NCI-H748 treated with DMSO at 0.1 percent for 48 hours (cell line): ENCODE results near the gene DUSP1.

Experiments
- DNase-seq: peaks from one replicate; lab custom pipeline; 2025; lab: John Stamatoyannopoulos, UW

Gene DUSP1

DNA sequence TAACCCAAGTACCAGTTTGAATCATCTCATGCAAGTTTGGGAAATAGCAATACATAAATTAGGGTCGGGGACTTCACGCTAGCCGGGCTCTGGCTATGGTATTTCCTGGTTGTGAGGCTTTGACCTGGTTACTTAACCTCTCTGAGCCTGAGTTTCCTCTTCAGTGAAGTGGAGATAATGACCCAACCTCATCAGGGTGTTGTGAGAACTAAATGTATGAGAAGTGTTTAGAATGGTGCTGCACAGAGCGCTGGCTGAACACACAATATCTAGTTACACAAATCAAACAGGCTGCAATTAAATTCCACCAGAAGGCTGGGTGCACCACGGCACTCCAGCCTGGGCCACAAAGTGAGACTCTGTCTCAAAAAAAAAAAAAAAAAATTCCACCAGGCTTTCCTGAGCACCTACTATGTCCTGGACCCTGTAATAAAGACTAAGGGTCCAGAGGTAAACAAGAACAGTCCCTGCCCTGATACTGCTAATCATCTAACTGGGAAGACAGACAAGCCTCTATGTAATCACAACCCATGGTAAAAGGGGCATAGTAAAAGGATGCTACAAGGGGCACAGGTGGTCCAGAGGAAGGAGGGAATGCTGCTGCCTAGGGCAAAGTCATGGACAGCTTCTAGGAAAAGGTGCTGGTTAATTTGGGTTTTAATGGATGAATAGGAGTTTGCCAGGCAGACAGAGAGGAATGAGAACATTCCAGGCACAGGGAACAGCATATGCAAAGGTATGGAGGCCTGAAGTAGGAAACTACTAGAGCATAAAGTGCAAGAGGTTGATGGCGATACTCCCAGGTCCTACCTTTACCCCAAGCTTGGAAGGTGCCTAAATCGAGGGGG is 27.7 kb downstream of the DUSP1 start:
- DNase-seq: no peak

DNA sequence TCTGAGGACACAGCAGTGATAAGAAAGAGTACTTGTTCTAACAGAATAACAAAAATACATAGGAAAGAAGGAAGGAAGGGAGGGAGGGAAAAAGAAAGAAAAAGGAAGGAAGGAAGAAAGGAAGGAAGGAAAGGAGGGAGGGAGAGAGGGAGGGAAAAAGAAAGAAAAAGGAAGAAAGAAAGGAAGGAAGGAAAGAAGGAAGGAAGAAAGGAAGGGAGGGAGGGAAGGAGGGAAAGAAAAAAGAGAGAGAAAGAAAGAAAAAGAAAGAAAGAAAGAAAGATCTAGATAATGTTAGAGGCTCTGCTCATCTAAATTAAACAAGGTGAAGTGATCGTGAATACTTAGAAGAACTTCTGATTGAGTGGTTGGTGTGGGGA is 29.8 kb downstream of the DUSP1 start:
- DNase-seq: no peak

DNA sequence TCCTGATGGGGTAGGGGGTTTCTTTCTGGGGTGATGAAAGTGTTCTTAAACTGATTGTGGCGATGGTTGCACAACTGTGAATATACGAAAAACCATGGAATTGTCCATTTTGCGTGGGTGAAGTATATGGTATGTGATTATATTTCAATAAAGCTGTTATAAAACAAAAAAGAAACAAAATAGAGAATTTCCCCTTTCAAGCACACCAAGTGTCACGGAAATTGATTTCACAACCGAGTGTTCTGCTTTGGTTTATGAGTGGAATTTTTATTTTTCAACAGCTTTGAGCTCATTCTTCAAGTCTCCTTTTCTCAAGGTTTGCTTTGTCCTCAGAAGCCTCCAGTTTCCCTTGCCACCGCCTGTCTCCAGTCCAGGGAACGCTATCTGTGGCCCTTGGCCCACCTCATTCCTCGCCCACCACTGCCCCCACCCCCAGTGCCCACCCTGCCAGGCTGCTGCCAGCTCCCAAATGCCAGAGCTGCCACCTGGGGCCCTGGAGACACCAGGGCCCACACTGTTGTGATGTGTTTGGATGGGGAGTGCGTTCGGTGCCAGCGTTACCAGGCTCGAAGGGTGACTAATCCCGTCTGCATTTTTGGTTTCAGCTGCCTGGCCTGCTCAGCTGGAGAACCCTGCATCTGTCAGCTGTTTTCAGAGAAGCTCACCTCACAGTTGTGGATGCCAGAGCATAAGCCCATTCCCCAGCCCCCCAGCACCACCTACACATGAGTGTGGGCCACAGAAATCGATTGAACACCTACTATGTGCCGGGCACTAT is 30.4 kb downstream of the DUSP1 start:
- DNase-seq: no peak

DNA sequence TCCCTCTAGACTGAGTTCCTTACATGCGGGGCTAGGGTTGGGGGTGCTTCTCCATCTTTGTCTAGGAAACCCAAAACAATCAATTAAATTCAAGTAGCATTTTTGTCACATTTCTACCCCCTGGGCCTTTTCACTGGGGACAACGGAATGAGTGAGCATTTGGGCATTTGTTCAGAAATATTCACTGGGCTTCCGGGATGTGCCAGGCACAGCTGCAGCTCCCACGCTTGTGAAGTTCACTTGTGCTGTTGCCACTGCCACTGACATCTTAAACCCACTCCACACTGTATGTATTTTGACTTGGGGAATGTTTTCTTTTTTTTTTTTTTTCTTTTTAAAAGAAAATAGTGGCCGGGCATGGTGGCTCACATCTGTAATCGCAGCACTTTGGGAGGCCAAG is 31.6 kb downstream of the DUSP1 start:
- DNase-seq: no peak

DNA sequence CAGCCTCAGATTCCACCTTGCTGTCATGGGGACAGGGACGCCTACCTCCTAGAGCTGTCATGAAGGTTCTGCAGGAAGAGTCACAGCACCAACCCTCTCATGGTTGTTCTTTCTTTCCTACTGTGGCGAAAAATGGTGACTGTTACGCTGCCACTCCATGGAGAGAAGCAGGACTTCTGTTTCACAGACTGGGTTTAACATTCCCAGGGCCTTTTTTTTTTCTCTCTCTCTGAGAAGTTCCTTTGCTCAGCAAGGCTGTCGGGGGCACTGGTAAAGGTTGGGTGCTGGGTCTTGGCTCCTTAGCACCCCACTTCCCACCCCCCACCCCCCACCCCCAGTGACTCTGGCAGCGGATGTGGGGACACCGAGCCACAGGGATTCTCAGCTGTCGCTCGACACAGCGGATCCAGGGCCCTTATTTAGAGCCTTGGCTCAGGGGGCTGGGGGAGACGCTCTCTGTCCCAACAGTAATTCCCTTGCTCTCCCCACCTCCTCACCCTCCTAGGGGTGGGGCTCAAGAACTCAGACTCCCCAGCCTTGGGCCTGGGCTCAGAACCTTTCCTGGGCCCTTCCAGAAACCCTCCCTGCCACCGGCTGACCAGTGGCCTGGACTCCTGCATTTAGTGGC is 34.4 kb downstream of the DUSP1 start:
- no peak for DNase-seq

DNA sequence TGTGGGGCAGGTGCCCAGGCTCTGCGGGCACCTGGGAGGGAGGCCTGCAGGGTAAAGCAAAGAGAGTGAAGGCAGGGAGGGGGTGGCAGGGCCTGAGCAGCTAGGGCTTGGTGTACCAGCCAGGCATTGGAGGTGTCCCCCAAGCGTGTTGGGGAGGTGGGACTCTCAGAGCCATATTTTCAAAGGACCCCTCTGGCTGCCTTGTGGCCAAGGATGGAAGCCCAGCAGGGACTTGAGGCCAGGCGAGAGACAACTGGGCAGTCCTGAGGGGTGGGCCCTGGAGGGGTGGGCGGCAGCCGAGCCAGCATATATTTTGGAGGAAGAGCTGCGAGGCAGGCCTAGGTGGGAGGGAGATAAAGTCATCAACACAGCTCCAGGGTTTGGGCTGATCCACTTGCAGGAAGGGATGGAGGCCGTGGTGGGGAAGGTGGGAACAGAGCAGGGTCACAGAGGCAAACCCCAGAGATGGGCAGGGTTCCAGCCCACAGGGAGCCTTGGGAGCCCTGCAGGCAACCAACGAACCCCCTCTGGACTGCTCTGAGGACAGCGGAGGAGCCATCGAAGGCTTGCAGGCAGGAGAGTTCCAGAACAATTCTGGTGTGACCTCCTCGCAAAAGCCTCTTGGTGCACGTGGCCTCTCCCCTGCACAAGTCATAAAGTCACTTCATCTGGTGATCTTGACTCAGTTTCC is 35.7 kb downstream of the DUSP1 start:
- no peak for DNase-seq

DNA sequence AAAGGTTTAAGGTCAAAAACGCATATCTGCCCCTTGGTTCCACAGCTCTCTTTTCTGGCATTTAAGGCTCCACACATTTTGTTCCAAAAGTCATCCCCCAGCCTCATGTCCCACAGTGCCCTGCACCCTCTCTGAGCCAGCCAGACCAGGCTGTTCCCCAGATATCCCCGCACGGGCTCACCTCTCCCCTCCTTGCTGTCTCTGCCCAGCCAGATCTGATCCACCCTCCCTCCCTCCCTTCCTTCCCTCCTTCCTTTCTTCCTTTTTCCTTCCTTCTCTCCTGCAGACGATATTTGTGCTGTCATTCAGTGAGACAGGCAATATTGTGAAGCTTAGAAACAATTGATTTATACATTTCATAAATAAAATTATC is 37.0 kb downstream of the DUSP1 start:
- no peak for DNase-seq

DNA sequence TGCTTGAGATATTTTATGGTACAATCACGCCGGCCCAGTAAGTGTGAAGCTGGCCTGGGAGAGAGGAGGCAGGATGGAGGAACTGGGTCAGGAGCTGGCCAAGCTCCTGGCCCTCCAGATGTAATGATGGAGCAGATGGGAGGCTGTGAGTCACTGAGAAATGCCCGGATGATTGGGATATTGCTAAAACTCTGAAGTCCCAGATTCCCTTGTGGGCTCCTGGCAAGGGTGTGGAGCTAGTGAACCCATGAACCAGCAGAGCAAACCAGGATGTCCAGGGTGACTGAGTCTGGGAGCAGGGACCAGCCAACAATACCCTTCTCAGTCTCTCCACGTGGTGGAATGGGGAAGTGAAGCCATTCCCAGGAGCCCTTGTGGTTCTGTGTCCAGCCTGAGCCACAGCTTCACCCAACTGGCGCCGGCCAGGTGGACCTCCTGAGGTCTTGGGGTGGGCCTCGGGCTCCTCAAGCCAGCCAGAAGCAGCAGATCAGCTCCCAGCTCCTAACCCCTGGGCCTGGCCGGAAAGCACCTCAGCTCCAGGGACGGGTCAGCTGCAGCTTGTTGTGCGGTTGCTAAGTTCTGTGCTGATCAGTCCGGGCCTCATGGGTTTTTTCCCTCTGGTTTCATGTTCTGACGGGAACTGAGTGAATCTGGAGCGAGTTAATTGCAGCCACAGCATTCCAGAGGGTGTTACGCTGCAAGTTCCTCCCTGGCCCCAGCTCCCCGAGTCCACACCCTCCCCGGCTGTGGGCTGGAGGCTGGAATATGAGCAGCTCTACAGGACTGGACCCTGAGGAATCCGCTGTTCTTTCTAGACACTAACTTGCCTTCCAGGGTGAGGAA is 37.6 kb downstream of the DUSP1 start:
- no peak for DNase-seq

DNA sequence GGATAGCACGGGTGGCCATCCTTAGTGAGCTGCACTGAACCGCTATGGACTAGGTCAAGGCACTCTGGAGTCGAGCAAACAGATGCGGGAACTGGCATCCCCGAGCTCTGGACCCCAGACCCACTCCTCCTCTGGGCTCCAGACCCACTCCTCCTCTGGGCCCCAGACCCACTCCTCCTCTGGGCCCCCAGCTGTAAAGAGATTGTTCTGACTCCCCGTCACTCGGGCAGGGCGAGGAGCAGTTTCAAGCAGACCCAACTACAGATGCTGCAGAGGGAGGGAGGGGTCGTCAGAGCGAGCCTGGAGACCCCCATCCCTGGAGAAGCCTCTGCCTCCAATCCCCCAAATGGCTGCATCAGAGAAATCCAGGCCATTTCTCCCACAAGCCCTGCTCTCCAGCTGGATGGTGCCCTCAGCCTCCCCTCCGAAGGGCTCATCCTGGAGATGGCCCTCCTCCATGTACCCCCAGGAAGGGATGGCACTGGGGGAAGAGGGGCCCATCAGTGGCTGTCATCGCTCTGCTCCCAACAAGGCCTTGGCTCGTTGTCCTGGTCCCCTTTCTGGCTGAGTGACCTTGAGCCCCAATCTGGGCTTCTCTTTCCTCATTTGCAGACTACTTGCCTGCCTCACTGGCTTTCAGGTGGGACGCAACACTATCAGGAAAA is 38.7 kb downstream of the DUSP1 start:
- no peak for DNase-seq

DNA sequence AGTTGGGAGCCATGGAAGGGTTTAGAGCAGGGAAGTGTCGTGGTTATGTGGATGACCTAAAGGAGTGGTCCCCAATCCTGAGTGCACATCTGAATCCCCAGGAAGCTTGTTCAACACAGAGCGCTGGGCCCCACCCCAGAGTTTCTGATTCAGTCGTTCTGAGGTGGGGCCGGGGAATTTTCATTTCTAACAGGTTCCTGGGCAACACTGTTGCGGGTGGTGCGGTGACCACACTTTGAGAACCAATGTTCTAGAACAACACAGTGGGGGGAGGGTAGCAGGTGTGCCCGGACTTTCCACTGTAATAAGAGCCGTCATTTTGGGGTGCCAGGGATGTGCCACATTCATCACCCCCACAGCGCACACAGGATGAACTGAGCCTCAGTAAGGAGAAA is 39.3 kb downstream of the DUSP1 start:
- no peak for DNase-seq

DNA sequence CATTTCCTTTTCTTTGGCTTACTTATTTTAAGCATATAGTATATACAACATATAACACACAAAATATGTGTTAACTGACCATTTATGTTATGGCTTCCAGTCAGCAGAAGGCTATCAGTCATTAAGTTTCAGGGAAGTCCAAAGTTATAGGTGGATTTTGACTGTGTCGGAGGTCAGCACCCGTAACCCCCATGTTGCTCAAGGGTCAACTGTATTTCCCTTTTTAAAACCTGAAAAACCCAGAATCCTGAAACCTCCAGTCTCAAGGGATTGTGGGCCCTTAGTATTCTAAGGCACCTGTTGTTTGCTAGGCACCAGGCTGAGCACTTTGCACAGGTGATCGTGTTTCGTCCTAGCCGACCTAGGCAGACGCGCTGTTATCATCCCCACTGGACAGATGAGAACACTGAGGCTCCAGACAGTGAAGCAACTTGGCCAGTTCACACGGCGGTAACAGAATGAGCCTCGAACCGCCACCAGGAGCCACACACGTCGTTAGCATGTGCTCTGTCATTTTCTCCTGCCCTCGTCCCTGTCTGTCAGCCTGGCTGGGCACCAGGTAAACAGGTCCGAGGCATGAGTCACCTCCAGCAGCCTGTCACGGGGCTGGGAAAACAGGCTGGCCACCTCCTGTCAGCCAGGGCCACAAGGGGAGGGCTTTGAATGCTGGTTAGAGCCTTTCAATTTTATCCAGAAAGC is 39.9 kb downstream of the DUSP1 start:
- DNase-seq: no peak

DNA sequence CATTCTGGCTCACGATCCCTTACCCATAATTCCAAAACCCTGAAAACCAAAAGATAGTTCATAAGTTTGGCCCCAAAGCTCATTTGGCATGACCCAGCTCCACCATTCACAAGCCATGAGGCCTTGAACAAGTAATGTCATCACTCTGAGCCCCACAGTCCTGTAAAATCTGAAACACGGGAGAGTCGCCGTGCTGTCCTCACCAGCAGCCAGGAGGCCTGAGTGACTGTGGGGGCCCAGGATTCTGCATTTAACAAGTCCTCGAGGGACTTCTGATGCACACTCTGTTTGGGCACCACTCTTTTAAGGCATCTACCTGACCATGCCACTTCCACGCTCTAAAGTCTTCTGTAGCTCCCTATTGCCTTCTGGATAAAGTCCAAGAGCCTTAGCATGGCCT is 40.8 kb downstream of the DUSP1 start:
- DNase-seq: no peak

DNA sequence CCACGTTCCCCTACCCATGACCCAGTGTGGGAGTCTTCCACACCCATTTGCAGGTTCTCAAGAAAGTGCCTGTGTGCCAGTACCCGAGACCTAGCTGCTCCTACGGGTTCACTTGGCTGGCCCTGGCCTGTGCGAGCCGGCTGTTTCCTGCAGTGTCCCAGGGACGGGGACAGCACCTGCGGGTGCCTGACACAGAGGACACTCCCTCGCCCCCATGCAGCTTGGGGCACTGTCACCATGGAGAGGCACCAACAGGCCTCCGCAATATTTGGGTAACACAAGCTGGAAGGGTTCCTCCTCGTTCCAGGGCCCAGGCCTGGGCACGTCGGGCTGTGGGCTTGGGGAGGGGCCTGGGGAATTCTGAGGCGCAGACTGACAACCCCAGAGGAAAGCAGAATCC is 41.4 kb downstream of the DUSP1 start:
- DNase-seq: no peak

DNA sequence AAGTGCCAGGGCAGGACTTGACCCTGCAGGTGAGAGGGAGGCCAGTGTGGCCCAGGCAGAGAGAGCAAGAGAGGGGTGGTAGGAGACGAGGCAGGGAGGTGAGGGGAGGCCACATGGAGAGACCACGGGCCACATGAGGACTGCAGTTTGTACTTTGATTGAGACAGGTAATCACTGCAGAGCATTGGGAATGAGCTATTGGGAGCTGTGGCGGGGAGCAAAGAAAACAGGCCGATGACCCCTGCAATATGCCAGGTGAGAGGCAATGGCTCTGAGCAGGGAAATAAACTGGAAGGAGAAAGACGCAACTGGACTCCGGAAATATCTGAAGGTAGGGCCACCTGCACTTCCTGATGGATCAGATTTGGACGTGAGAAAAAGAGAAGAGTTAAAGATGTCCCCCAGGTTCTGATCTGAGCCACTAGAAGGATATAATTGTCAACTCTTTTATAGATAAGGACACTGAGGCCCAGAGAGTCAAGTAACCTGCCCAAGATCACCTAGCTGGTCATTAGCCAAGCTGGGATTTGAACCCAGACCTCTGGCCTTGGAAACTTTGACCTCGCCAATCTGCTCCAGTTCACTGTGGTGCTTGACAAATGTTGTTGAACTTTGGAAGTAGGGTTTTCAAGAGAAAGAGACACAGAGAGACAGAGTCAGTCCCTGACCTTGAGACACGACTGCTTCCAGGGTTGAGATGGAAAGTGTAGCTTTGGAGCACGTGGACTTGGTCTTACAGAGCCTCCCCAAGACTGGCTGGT is 42.3 kb downstream of the DUSP1 start:
- no peak for DNase-seq

DNA sequence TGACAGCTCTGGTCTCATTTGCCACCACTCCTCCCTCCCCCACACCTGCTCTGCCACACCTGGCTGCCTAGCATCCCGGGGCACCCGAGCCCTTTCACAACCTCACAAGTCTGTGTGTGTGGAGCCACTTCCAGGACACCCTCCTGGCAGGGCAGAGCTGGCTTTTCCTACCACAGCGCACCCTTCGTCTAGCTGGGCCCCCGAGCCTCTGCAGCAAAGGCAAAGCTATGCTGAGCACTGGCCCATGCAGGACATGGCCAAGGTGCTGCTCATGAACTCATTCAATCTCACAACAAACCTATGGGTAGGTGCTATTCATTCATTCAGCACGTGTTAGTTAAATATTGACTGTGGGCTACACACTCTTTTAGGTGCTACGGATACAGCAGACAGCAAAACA is 43.4 kb downstream of the DUSP1 start:
- no peak for DNase-seq

DNA sequence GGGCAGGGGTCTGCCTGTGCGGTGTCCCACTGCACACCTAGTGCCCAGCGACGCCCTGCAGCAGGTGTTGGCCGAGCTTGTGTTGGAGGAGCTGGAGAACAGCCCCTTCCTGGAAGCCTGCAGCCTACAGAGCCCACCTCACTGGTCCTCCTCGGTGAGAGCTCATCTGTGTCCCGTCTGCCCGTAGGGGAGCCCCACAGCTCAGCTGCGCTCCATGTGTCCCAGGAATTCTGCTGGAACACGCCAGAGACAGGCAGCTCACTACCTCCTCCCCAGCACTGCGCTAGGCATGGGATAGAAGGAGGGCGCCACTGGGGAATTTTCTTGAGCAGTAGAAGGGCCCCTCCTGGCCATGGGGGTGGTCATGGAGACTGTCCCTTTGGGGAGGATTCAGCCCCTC is 44.0 kb downstream of the DUSP1 start:
- DNase-seq: no peak

DNA sequence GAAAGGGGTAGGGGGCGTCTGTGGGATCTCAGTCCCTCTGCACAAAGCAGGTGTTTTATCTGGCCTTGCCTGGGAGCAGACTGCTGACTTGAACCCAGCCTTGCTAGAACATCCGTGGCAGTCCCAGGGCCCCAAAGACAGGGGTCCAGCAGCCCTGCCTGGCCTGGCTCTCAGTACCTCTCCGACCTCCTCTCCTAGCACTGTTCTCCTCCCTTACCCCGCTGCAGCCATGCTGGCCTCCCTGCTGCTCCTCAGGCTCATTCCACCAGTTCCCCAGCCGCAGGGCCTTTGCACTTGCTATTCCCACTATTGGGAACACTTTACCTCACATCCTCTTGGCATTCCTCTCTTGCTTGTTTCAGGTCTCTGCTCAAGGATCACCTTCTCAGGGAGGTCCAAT is 45.2 kb downstream of the DUSP1 start:
- no peak for DNase-seq

DNA sequence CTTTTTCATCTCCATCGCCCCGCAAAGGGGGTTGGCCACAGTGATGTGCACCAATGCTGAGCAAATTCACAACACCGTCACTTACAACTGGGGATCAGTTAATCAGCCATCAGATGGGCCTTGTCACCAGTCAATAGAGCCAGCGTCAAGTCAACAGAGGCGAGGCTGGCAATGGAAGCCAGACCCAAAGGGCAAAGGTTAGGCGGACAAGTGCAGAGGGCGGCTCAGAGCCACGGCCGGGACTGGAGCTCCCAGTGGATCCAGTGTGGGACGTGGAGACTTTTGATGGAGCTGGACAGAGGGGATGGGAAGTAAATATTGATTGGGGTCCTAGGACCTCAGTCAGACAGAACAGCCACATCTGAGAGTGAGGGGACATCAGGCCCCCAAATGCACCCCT is 45.7 kb downstream of the DUSP1 start:
- DNase-seq: no peak
